H1 (cell line): ENCODE measurements around the gene EIF2B1. TPM values are rescaled to one million over a fixed set of nuclear protein-coding genes. Genes with fewer than 3 reads are reported as not detected.

Source experiments
- CHD7 ChIP-seq: fragments of 300-600 bp; sonication (generic); IDR thresholded peaks from 2 replicates; pipeline ENCODE4 v1.7.1; 2012; ENCODE audit warnings: low read length, moderate library complexity, mild to moderate bottlenecking, inconsistent platforms; ENCODE audit not compliant: insufficient replicate concordance
- EZH2 ChIP-seq: fragments of 200-600 bp; sonication (generic); IDR thresholded peaks from 2 replicates; pipeline ENCODE4 v1.7.1; 2012; ENCODE audit warnings: low read depth, mild to moderate bottlenecking, moderate library complexity, low read length, inconsistent platforms; ENCODE audit not compliant: severe bottlenecking
- KDM1A ChIP-seq: fragments of 200-600, 300-600 bp; sonication (generic); IDR thresholded peaks from 2 replicates; pipeline ENCODE4 v1.7.1; 2016; ENCODE audit warnings: mild to moderate bottlenecking, low read length, borderline replicate concordance
- KDM5A ChIP-seq: fragments of 200-600 bp; IDR thresholded peaks from 2 replicates; pipeline ENCODE4 v1.7.1; 2012; ENCODE audit warnings: mild to moderate bottlenecking, low read length, inconsistent platforms, mixed read lengths
- MAX ChIP-seq: IDR thresholded peaks from 2 replicates; pipeline ENCODE4 v1.6.1; 2012; ENCODE audit warnings: inconsistent platforms
- POU5F1 ChIP-seq: IDR thresholded peaks from 2 replicates; pipeline ENCODE4 v1.6.1; 2011; ENCODE audit warnings: low read depth, mild to moderate bottlenecking, low read length, moderate library complexity
- RAD21 ChIP-seq, 2 experiments: IDR thresholded peaks in 1 of 2; conservative IDR thresholded peaks in 1 of 2; 2 replicates each; pipeline ENCODE4 v1.6.1; 2011; ENCODE audit warnings: low read depth in 2 of 2, low read length in 2 of 2, improper control_type of control experiment in 1 of 2, inconsistent platforms in 1 of 2, mild to moderate bottlenecking in 1 of 2, moderate library complexity in 1 of 2
- RNF2 ChIP-seq: fragments of 200-900, 300-1000 bp; sonication (generic); IDR thresholded peaks from 2 replicates; pipeline ENCODE4 v1.7.1; 2016; ENCODE audit warnings: borderline replicate concordance, low read depth, mild to moderate bottlenecking, antibody characterized with exemption, low read length; ENCODE audit not compliant: poor library complexity, severe bottlenecking; ENCODE audit errors: missing control alignments
- SIRT6 ChIP-seq: IDR thresholded peaks from one replicate; pipeline ENCODE4 v1.7.1; 2012; ENCODE audit warnings: low read length, inconsistent platforms
- TAF7 ChIP-seq: optimal IDR thresholded peaks from 2 replicates; pipeline ENCODE3; 2011; ENCODE audit warnings: low read depth, mild to moderate bottlenecking, inconsistent platforms, low read length, moderate library complexity, borderline replicate concordance
- polyA plus RNA-seq, 7 experiments: library from polyadenylated mRNA; depleted of rRNA in 3 of 7; stranded (reverse) in 5 of 7; unstranded in 2 of 7; fragments of >200 nt in 5 of 7; fragments of 200-250 nt in 2 of 7; gene quantifications; 1 replicate in 5 of 7; 2 replicates in 1 of 7; 4 replicates in 1 of 7; pipeline versions ENCODE4 v1.2.1 to v1.2.3, GENCODE V29; 2011 to 2013; ENCODE audit warnings: missing spikeins in 2 of 7, mixed read lengths in 2 of 7
- total RNA-seq: library from RNA; stranded (reverse); fragmentation: NEBNext Ultra II Directional; extraction: Animal tissue kit (Norgen Biotek cat#: 25700); gene quantifications from 2 replicates; pipeline ENCODE4 v1.2.1, GENCODE V29; 2021

EIF2B1 gene
- total and polyA plus RNA-seq, 2 of the 8 experiments (the other 6 are each of a cell fraction or from before 2014, with no cell fraction given), result 24.9 to 49.9 TPM

DNA sequence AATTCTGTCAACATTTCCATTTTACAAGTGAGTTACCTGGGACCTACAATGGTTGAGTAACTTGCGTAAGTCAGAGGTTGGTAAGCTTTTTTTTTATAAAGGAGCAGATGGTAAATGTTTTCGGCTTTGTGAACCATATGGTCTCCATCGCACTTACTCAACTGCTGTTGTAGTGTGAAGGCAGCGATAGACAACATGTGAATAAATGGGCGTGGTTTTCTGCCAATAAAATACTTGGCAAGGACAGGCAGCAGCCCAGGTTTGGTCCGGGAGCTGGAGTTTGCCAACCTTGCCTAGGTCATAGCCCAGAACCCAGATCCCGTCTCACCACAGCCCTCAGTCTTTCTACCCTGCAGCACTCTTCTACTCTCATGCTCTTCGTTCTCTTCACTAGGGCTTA lies 25.3 kb downstream of the EIF2B1 start (continued):
- TF ChIP-seq CHD7 (no peak), POU5F1 (no peak), RAD21 (IDR thresholded peaks at IDR 0.05 in 1 of 2, conservative IDR thresholded peaks at IDR 0.05 in 1 of 2; ENCODE audit: low read depth in 2 of 2, low read length in 2 of 2) (no peak), KDM5A (no peak), TAF7 (no peak), MAX (no peak), RNF2 (no peak), KDM1A (no peak), SIRT6 (no peak), EZH2 (no peak)
